Muscle of back (tissue), 11 donors: Measurements from ENCODE around the gene ATP11A. TPM values are rescaled to one million over a fixed set of nuclear protein-coding genes. Genes with fewer than 3 reads are reported as not detected.
"Not testable (repeated sequence)": the region's sequence is repeated elsewhere in the genome, so short reads cannot be mapped to it uniquely, and the experiment has no call there.

ENCODE experiments used
- DNase-seq, 3 donors: peaks; one replicate each; pipeline versions ENCODE4 v3.0.0 to v3.0.0-alpha.2; 2013
- polyA plus RNA-seq, 10 donors: library from polyadenylated mRNA; unstranded; fragments of 120-200 nt; gene quantifications; one replicate each; pipeline ENCODE4 v1.2.1, GENCODE V29; 2013; ENCODE audit not compliant: insufficient read length in 10 of 10

The ATP11A gene
- polyA plus RNA-seq, 10 donors: 16.7 to 26.2 (median 21.4) TPM

GRCh38 chr13:112791663-112792440, 102.0 kb downstream of the ATP11A start:
- DNase-seq: no peak

DNA sequence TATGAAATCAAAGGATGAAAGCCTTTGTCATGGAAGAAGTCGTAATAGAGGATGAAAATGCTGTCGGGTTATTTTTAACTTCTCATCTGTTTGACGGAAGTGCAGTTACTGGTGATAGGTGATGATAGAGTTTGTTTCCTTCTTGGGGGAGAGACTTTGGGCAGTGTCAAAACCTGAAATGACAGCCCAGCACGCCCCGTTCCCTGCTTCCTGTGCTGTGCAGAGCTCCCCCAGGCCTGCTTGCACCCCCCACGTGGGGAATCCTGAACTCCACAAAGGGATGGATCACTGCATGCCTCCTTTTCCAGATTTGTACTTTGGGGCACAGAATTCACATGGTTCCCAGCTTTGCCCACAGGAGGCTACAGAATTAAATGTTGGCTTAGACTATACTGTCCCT, 102.7 kb downstream of the ATP11A start:
- no peak for DNase-seq

- no peak for DNase-seq
Observed at GRCh38 chr13:112793545-112794445, 104.0 kb downstream of the ATP11A start.

GRCh38 chr13:112795277-112795676, 105.4 kb downstream of the ATP11A start:
- no peak for DNase-seq

DNA sequence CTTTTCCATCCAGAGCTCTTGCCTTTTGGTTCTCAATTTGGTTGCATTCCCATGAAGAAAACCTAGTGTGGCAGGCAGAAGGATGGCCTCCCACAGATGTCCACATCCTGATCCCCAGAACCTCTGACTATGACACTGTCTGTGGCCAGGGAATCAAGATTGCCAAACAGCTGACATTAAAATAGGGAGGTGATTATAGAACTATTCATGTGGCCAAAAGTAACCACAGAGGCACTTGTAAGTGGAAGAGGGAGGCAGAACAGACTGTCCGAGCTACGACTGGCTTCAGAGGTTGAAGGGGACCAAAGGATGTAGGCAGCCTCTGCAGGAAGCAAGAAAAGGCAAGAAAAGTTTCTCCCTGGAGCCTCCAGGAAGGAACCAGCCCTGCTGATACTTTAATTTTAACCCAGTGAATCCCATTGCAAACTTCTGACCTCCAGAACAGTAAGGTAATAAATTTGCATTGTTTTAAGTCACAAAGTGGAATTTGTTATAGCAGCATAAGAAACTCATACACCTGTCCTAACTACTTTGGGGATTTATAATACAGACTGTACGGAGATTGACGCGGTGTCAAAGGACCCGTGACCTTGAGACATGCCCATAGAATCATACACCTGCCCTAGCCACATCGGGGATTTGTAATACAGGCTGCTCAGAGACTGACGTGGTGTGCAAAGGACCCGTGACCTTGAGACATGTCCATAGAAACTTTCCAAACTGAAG, 106.5 kb downstream of the ATP11A start:
- no peak for DNase-seq

GRCh38 chr13:112799394-112799793, 109.6 kb downstream of the ATP11A start:
- no peak for DNase-seq

DNA sequence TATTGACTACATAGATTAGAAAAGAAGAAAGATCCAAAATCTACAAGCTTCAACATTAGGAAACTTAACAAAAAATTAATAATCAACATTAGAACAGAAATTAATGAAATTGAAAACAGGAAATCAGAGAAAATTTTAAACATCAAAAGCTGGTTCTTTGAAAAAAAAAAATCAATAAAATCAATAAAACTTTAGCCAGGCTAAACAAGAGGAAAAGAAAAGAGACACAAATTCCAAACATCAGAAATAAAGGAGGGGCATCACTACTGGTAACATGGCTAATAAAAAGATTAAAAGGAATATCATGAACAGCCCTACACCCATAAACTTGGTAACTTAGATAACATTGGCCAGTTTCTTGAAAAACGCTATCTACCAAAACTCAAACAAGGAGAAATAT, 110.2 kb downstream of the ATP11A start:
- no peak for DNase-seq

- not testable (repeated sequence) for DNase-seq
Observed at GRCh38 chr13:112800807-112801206, 111.0 kb downstream of the ATP11A start.

DNA sequence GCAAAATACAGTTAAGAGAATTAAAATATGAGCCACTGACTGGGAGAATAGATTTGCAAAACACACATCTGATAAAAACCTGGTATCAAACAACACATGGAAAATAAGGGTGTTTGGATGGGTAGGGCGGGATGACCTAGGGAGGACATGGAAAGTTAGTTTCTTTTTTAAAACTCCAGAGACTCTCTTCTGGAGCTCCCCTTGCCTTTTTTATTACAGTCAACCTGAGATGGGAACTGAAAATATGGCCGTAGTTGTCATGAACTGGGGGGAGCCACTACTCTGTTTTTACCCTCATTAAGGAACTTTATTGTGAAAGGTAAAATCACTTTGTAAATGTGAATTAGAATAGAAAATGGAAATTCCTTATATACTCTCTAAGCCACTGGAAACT, 113.0 kb downstream of the ATP11A start:
- no peak for DNase-seq

- no peak for DNase-seq
Observed at GRCh38 chr13:112803422-112803821, 113.6 kb downstream of the ATP11A start.

DNA sequence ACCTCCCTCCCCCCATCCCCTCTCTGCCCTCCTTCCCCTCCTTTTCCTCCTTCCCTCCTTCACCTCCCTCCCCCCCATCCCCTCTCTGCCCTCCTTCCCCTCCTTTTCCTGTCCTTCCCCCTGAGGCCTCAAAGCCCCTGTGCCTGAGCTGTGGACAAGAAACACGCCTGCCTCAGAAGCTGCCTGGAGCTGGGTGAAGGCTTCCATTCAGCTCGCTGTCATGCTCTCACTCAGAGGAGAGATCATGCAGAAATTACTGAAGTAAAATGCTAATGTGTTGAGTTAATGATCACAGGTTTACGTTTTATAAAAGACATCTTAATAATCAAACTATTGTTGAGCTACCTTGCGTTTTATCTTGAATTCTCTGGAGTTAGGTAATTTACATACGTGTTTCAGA, 114.5 kb downstream of the ATP11A start:
- DNase-seq: no peak

GRCh38 chr13:112806739-112807652, 117.2 kb downstream of the ATP11A start:
- no peak for DNase-seq

- no peak for DNase-seq
Observed at GRCh38 chr13:112807653-112808376, 118.0 kb downstream of the ATP11A start.

GRCh38 chr13:112808377-112809140, 118.7 kb downstream of the ATP11A start:
- no peak for DNase-seq

DNA sequence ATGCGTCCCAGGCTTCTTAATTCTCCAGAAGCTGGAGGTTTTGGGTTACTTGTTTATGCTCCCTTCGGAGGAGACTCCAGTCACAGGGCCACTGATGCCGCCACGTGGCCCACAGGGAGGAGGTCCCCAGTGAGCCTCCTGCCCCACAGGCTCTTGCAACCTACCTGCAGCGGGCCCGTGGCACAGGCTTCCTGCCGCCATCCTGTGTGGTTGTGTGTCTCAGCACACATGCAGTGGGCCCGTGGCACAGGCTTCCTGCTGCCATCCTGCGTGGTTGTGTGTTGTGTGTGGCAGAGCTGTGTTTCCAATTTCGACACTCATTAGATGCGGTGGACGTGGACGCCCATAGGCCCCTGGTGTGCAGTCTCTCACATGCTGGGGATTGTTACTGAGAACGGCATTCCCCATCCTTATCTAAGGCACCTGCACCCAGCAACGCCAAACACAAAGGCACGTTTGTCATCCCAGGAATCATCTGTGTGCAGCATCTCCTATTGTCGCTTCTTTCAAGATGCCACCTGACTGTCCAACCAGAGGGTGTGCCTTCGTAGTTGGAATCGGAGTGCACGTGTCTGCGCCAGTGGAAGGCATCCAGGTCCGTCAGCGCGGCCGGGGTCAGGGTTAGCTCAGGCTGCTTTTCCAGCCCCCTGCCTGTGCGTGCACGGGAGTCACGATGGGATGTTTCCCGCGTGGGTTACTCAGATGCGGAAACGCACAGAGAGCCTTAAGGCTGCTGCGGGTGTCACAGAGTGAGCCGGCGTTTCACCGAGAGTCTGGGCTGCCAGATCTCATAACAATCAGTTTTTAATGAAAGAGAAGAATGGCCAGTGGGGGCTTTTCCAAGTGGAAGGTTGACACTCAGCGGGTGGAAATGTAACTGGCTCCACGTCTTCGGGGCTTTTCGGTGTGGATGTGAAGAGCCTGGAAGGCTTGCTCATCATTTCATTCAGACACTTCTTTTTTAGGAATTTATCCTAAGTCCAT, 119.8 kb downstream of the ATP11A start:
- DNase-seq: no peak

- no peak for DNase-seq
Observed at GRCh38 chr13:112810608-112811007, 120.8 kb downstream of the ATP11A start.

- DNase-seq: peak in 1 of 3 donors; percentile 36
Observed at GRCh38 chr13:112812306-112813055, 122.6 kb downstream of the ATP11A start.

- no peak for DNase-seq
Observed at GRCh38 chr13:112813552-112813951, 123.7 kb downstream of the ATP11A start.
